Liver (tissue), 9 donors: ENCODE data around the gene MTARC2. TPM values are rescaled to one million over a fixed set of nuclear protein-coding genes. Genes with fewer than 3 reads are reported as not detected.

ENCODE experiments used
- DNase-seq: peaks from one replicate; pipeline ENCODE4 v3.0.0-alpha.2; 2017; ENCODE audit warnings: low spot score
- H3K27ac ChIP-seq, 2 donors: one replicate each; pipeline ENCODE4 v1.7.0; 2013; ENCODE audit warnings: inconsistent platforms in 2 of 2, low read length in 2 of 2, control low read depth in 1 of 2, low read depth in 1 of 2, mild to moderate bottlenecking in 1 of 2
- H3K27me3 ChIP-seq, 4 donors: one replicate each; pipeline versions ENCODE4 v1.6.1 to v1.7.0; 2013; ENCODE audit warnings: low read length in 3 of 4, inconsistent platforms in 1 of 4, mild to moderate bottlenecking in 1 of 4, moderate library complexity in 1 of 4; ENCODE audit not compliant: control insufficient read depth in 4 of 4, insufficient read depth in 4 of 4
- H3K36me3 ChIP-seq, 4 donors: one replicate each; pipeline versions ENCODE4 v1.6.1 to v1.7.0; 2013; ENCODE audit warnings: low read length in 3 of 4, mild to moderate bottlenecking in 3 of 4, low read depth in 1 of 4, moderate library complexity in 1 of 4; ENCODE audit not compliant: control insufficient read depth in 4 of 4, insufficient read depth in 3 of 4
- H3K4me1 ChIP-seq, 4 donors: one replicate each; pipeline versions ENCODE4 v1.6.1 to v1.7.0; 2013; ENCODE audit warnings: low read length in 3 of 4, mild to moderate bottlenecking in 3 of 4, moderate library complexity in 1 of 4; ENCODE audit not compliant: control insufficient read depth in 4 of 4, insufficient read depth in 4 of 4
- H3K4me3 ChIP-seq, 3 donors: one replicate each; pipeline versions ENCODE4 v1.6.1 to v1.7.0; 2013; ENCODE audit warnings: low read length in 3 of 3, control low read depth in 1 of 3, low read depth in 1 of 3, mild to moderate bottlenecking in 1 of 3
- H3K9ac ChIP-seq, 2 donors: one replicate each; pipeline ENCODE4 v1.7.0; 2013; ENCODE audit warnings: low read length in 2 of 2, mild to moderate bottlenecking in 2 of 2, moderate library complexity in 2 of 2, control low read depth in 1 of 2, low read depth in 1 of 2
- H3K9me3 ChIP-seq, 4 donors: one replicate each; pipeline versions ENCODE4 v1.6.1 to v1.7.0; 2013; ENCODE audit warnings: low read length in 3 of 4; ENCODE audit not compliant: control insufficient read depth in 4 of 4
- EGR1 ChIP-seq, 2 donors: IDR thresholded peaks; 2 replicates each; pipeline ENCODE4 v1.6.1; 2016 to 2018; ENCODE audit warnings: antibody characterized with exemption in 2 of 2, low read depth in 2 of 2
- FOXA1 ChIP-seq: IDR thresholded peaks from 2 replicates; pipeline ENCODE4 v1.6.1; 2016; ENCODE audit warnings: antibody characterized with exemption
- FOXA2 ChIP-seq: IDR thresholded peaks from 2 replicates; pipeline ENCODE4 v1.6.1; 2016; ENCODE audit warnings: antibody characterized with exemption
- GABPA ChIP-seq, 2 donors: IDR thresholded peaks in 1 of 2; conservative IDR thresholded peaks in 1 of 2; 2 replicates each; pipeline ENCODE4 v1.6.1; 2016; ENCODE audit warnings: antibody characterized with exemption in 2 of 2, mild to moderate bottlenecking in 1 of 2, moderate library complexity in 1 of 2
- HNF4A ChIP-seq, 2 donors: conservative IDR thresholded peaks; 2 replicates each; pipeline ENCODE4 v1.6.1; 2016; ENCODE audit warnings: antibody characterized with exemption in 2 of 2, mild to moderate bottlenecking in 2 of 2
- HNF4G ChIP-seq: IDR thresholded peaks from 2 replicates; pipeline ENCODE4 v1.6.1; 2016; ENCODE audit warnings: antibody characterized with exemption
- JUND ChIP-seq, 2 donors: IDR thresholded peaks; 2 replicates each; pipeline ENCODE4 v1.6.1; 2016; ENCODE audit warnings: antibody characterized with exemption in 2 of 2
- NR2F2 ChIP-seq: IDR thresholded peaks from 2 replicates; pipeline ENCODE4 v1.6.1; 2016; ENCODE audit warnings: antibody characterized with exemption
- RAD21 ChIP-seq, 2 donors: IDR thresholded peaks; 2 replicates each; pipeline ENCODE4 v1.6.1; 2016; ENCODE audit warnings: antibody characterized with exemption in 2 of 2, mild to moderate bottlenecking in 2 of 2
- RXRA ChIP-seq, 2 donors: IDR thresholded peaks; 2 replicates each; pipeline ENCODE4 v1.6.1; 2017 to 2018; ENCODE audit warnings: antibody characterized with exemption in 2 of 2, mild to moderate bottlenecking in 1 of 2
- SP1 ChIP-seq: IDR thresholded peaks from 2 replicates; pipeline ENCODE4 v1.6.1; 2018; ENCODE audit warnings: antibody characterized with exemption, mild to moderate bottlenecking
- TAF1 ChIP-seq: conservative IDR thresholded peaks from 2 replicates; pipeline ENCODE4 v1.6.1; 2016; ENCODE audit warnings: antibody characterized with exemption, mild to moderate bottlenecking
- YY1 ChIP-seq: IDR thresholded peaks from 2 replicates; pipeline ENCODE4 v1.6.1; 2016; ENCODE audit warnings: antibody characterized with exemption, mild to moderate bottlenecking
- WGBS: extraction: QIAGEN DNeasy Blood & Tissue Kit; methylation state at CpG from one replicate; pipeline ENCODE4 v1.1.7; 2013; 5-methylcytosine and 5-hydroxymethylcytosine counted together
- polyA plus RNA-seq, 2 donors: library from polyadenylated mRNA; stranded (reverse) in 1 of 2; unstranded in 1 of 2; fragments of 200-250 nt in 1 of 2; fragments of >200 nt in 1 of 2; fragmentation: Nextera tagmentation in 1 of 2; extraction: Ambion mirVana in 1 of 2; gene quantifications; one replicate each; pipeline versions ENCODE4 v1.2.1 to v1.2.3, GENCODE V29; 2013 to 2015
- total RNA-seq, 2 donors: library from RNA; depleted of rRNA; stranded (reverse); fragments of >200 nt; gene quantifications; one replicate each; pipeline ENCODE4 v1.2.3, GENCODE V29; 2014
- TF ChIP-seq, protein P1 (sequence below): IDR thresholded peaks from 2 replicates; pipeline ENCODE4 v1.6.1; 2016; ENCODE audit warnings: antibody characterized with exemption
- TF ChIP-seq, protein P2 (sequence below): IDR thresholded peaks from 2 replicates; pipeline ENCODE4 v1.6.1; 2016; ENCODE audit warnings: antibody characterized with exemption
- TF ChIP-seq, protein P3 (sequence below): IDR thresholded peaks from 2 replicates; pipeline ENCODE4 v1.6.1; 2016; ENCODE audit warnings: antibody characterized with exemption, mild to moderate bottlenecking
- donor health status: healthy.
- donor health status: healthy.
- donor health status: healthy.
- donor health status: healthy.
- donor health status: healthy.

MTARC2 gene
- total and polyA plus RNA-seq, 4 donors, result 24.9 to 96.1 (median 71.4) TPM

DNA sequence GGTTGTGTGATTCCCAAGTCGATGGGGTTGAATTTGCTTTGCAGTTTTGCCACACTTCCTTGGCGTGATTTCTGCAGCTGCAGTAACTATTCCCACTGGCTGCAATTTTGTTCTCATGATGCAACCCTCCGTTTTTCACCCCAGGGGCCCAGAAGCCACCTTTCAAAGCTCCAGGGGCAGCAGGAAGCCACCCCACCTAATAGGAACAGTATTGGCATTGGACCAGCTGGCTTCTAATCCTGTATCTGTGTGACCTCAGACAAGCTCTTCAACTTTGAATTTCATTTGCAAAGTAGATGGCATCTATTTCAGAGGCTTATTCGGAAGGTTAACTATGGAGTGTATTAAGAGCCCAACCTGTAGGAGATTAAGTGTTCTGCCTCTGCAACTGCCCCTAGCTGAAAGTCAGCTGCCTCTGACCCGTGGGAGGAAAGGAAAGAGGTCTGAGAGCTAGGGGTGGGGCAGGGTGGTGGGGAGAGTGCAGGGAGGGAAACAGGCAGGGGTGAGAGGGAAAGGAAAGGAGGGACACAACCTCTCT lies 45.3 kb upstream of the MTARC2 start (continued):
- TF ChIP-seq, protein P1, sequence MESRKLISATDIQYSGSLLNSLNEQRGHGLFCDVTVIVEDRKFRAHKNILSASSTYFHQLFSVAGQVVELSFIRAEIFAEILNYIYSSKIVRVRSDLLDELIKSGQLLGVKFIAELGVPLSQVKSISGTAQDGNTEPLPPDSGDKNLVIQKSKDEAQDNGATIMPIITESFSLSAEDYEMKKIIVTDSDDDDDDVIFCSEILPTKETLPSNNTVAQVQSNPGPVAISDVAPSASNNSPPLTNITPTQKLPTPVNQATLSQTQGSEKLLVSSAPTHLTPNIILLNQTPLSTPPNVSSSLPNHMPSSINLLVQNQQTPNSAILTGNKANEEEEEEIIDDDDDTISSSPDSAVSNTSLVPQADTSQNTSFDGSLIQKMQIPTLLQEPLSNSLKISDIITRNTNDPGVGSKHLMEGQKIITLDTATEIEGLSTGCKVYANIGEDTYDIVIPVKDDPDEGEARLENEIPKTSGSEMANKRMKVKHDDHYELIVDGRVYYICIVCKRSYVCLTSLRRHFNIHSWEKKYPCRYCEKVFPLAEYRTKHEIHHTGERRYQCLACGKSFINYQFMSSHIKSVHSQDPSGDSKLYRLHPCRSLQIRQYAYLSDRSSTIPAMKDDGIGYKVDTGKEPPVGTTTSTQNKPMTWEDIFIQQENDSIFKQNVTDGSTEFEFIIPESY, result no peak

DNA sequence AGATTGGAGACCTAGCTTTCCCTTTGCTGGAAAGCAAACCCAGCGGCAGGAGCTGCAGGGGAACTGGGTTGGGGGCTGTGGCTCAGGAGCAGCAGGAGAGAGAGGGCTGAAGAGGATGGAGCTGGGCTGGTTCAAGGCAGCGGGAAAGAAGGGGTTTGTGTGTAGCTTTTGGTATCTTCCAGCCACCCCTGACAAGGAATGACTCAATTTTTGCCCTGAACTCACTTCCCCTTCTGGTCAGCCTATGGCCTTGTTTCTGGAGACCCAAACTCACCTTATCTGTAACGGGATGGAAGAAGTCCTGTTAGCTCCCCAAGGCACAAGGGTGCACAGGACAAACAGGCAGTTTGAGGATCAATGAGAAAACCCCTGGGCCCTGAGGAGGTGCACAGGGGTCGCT lies 44.8 kb upstream of the MTARC2 start:
- Histone ChIP-seq H3K36me3 (peaks cover 0 to under 1% (median 0%) of the 10 kb centered on the region in 4 donors), H3K9ac (no peak overlapping the region), H3K4me3 (no peak overlapping the region), H3K27ac (no peak overlapping the region), H3K27me3 (no peaks in the 10 kb centered on the region), H3K4me1 (peaks cover 3 to 17% (median 14%) of the 10 kb centered on the region in 4 donors), H3K9me3 (no peaks in the 10 kb centered on the region)
- TF ChIP-seq YY1 (no peak), HNF4G (no peak), RXRA (IDR thresholded peaks at IDR 0.05) (no peak), FOXA2 (no peak), HNF4A (conservative IDR thresholded peaks at IDR 0.05) (no peak), GABPA (IDR thresholded peaks at IDR 0.05 in 1 of 2, conservative IDR thresholded peaks at IDR 0.05 in 1 of 2) (no peak), RAD21 (IDR thresholded peaks at IDR 0.05) (no peak), EGR1 (IDR thresholded peaks at IDR 0.05; ENCODE audit: low read depth in 2 of 2) (no peak)
- TF ChIP-seq, protein P2, sequence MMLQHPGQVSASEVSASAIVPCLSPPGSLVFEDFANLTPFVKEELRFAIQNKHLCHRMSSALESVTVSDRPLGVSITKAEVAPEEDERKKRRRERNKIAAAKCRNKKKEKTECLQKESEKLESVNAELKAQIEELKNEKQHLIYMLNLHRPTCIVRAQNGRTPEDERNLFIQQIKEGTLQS, result no peak
- DNase-seq, result no peak
- 92% methylated on average over 4 of the region's 4 CpGs for WGBS

DNA sequence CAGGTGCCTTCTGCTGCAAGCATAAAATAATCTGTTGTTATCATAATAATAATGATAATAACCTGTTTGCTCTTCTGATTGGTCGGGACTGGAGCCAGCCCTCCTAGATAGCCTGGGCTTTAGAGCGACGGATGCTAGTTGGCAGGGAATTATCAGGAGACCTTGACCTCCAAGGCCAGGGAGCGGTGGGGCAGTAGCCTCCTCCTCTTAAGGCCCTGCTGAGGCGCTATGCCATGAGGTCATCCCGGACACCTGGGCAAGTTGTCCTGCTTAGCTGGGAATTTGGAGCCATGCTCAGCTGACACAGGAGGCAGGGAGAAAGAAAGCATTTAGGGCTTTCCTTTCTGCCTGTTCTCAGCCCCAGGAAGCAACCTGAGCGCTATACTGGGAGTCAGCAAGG lies 42.3 kb upstream of the MTARC2 start:
- no peaks in the 10 kb centered on the region for H3K27me3 ChIP-seq
- H3K27ac ChIP-seq, result no peak overlapping the region
- 51% methylated on average over 7 of the region's 7 CpGs for WGBS
- TF ChIP-seq GABPA (IDR thresholded peaks at IDR 0.05 in 1 of 2, conservative IDR thresholded peaks at IDR 0.05 in 1 of 2), result no peak
- TF ChIP-seq FOXA1, result no peak
- no peak for TF ChIP-seq SP1
- TF ChIP-seq, protein P3, sequence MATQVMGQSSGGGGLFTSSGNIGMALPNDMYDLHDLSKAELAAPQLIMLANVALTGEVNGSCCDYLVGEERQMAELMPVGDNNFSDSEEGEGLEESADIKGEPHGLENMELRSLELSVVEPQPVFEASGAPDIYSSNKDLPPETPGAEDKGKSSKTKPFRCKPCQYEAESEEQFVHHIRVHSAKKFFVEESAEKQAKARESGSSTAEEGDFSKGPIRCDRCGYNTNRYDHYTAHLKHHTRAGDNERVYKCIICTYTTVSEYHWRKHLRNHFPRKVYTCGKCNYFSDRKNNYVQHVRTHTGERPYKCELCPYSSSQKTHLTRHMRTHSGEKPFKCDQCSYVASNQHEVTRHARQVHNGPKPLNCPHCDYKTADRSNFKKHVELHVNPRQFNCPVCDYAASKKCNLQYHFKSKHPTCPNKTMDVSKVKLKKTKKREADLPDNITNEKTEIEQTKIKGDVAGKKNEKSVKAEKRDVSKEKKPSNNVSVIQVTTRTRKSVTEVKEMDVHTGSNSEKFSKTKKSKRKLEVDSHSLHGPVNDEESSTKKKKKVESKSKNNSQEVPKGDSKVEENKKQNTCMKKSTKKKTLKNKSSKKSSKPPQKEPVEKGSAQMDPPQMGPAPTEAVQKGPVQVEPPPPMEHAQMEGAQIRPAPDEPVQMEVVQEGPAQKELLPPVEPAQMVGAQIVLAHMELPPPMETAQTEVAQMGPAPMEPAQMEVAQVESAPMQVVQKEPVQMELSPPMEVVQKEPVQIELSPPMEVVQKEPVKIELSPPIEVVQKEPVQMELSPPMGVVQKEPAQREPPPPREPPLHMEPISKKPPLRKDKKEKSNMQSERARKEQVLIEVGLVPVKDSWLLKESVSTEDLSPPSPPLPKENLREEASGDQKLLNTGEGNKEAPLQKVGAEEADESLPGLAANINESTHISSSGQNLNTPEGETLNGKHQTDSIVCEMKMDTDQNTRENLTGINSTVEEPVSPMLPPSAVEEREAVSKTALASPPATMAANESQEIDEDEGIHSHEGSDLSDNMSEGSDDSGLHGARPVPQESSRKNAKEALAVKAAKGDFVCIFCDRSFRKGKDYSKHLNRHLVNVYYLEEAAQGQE, result no peak
- TF ChIP-seq NR2F2, result no peak
- no peak for TF ChIP-seq HNF4A (conservative IDR thresholded peaks at IDR 0.05)
- TF ChIP-seq EGR1 (IDR thresholded peaks at IDR 0.05; ENCODE audit: low read depth in 2 of 2), result no peak
- TF ChIP-seq, protein P1, result no peak
- TF ChIP-seq YY1, result no peak
- no peak for TF ChIP-seq HNF4G
- no peak for TF ChIP-seq JUND (IDR thresholded peaks at IDR 0.05)
- TF ChIP-seq RXRA (IDR thresholded peaks at IDR 0.05), result no peak
- TF ChIP-seq TAF1, result no peak
- TF ChIP-seq FOXA2, result no peak
- TF ChIP-seq RAD21 (IDR thresholded peaks at IDR 0.05), result no peak
- H3K36me3 ChIP-seq, result no peaks in the 10 kb centered on the region
- H3K9ac ChIP-seq, result no peak overlapping the region
- H3K9me3 ChIP-seq, result no peaks in the 10 kb centered on the region
- no peak overlapping the region for H3K4me3 ChIP-seq
- no peak for DNase-seq
- peaks cover 4 to 26% (median 17%) of the 10 kb centered on the region in 4 donors for H3K4me1 ChIP-seq
